HG03139 (cell line): ENCODE results near the gene CDHR3.
A peak's percentile ranks its signal among the peaks of the same experiment; 100 is the strongest.

ENCODE experiments used
- ATAC-seq: cut with Tn5 transposase; IDR thresholded peaks from one replicate; pipeline ENCODE4 v1.9.1; 2021; ENCODE audit not compliant: unreplicated experiment

CDHR3 gene

GRCh38 chr7:106045586-106045985 is 82.5 kb downstream of the CDHR3 start:
- ATAC-seq = no peak

- no peak for ATAC-seq
Observed at GRCh38 chr7:106047184-106047583, 84.1 kb downstream of the CDHR3 start.

- no peak for ATAC-seq
Observed at GRCh38 chr7:106047818-106048705, 85.0 kb downstream of the CDHR3 start.

- no peak for ATAC-seq
Observed at GRCh38 chr7:106048706-106049020, 85.6 kb downstream of the CDHR3 start.

GRCh38 chr7:106049139-106049752 is 86.2 kb downstream of the CDHR3 start:
- no peak for ATAC-seq

GRCh38 chr7:106050002-106050745 is 87.1 kb downstream of the CDHR3 start:
- no peak for ATAC-seq

GRCh38 chr7:106050746-106051117 is 87.7 kb downstream of the CDHR3 start:
- no peak for ATAC-seq

GRCh38 chr7:106052681-106053080 is 89.6 kb downstream of the CDHR3 start:
- no peak for ATAC-seq

GRCh38 chr7:106053109-106053508 is 90.0 kb downstream of the CDHR3 start:
- ATAC-seq = no peak

- no peak for ATAC-seq
Observed at GRCh38 chr7:106054156-106054910, 91.3 kb downstream of the CDHR3 start.

GRCh38 chr7:106054971-106055532 is 92.0 kb downstream of the CDHR3 start:
- no peak for ATAC-seq

- no peak for ATAC-seq
Observed at GRCh38 chr7:106056513-106057203, 93.6 kb downstream of the CDHR3 start.

- no peak for ATAC-seq
Observed at GRCh38 chr7:106057204-106057961, 94.3 kb downstream of the CDHR3 start.

- ATAC-seq = peak; percentile 59
Observed at GRCh38 chr7:106057962-106058927, 95.2 kb downstream of the CDHR3 start.

- no peak for ATAC-seq
Observed at GRCh38 chr7:106058928-106059324, 95.9 kb downstream of the CDHR3 start.

GRCh38 chr7:106059556-106059955 is 96.5 kb downstream of the CDHR3 start:
- ATAC-seq = no peak

GRCh38 chr7:106060394-106060920 is 97.4 kb downstream of the CDHR3 start:
- no peak for ATAC-seq

- ATAC-seq = no peak
Observed at GRCh38 chr7:106061301-106061979, 98.4 kb downstream of the CDHR3 start.
